Hematopoietic multipotent progenitor cell treated with erythropoietin and hydrocortisone succinate and interleukin-3 and kit ligand, for 15 days (in vitro differentiated cells): Measurements from ENCODE around the gene MUCL3.
"Not testable (repeated sequence)": the region's sequence is repeated elsewhere in the genome, so short reads cannot be mapped to it uniquely, and the experiment has no call there.

ENCODE experiments used
- DNase-seq: peaks from one replicate; pipeline ENCODE4 v3.0.0-alpha.2; 2015; ENCODE audit warnings: low spot score

Gene MUCL3

DNA sequence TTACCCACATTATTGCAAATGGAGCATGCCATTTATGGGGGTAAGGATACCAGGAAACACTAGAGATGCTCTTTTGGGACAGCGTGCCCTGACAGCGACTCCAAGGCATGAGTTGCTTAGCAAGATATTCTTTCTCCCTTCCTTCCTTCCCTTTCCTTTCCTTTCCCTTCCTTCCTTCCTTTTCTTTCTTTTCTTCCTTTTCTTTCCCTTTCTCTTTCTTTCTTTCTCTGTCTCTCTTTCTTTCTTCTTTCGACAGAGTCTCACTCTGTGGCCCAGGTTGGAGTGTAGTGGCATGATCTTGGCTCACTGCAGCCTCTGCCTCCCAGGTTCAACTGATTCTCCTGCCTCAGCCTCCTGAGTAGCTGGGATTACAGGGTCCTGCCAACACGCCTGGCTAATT is 3.3 kb downstream of the MUCL3 start:
- DNase-seq = no peak

DNA sequence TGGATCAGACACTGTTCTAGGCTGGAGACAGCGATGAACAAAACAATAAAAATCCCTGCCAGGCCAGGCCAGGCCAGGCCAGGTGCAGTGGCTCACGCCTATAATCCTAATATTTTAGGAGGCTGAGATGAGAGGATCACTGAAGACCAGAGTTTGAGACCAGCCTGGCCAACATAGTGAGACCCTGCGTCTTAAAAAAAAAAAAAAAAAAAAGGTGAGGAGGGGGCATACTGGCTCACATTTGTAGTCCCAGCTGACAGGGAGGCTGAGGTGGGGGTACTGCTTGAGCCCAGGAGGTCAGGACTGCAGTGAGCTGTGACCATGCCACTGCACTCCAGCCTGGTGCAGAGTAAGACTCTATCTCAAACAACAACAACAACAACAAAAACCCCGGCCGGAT is 4.5 kb downstream of the MUCL3 start:
- no peak for DNase-seq

DNA sequence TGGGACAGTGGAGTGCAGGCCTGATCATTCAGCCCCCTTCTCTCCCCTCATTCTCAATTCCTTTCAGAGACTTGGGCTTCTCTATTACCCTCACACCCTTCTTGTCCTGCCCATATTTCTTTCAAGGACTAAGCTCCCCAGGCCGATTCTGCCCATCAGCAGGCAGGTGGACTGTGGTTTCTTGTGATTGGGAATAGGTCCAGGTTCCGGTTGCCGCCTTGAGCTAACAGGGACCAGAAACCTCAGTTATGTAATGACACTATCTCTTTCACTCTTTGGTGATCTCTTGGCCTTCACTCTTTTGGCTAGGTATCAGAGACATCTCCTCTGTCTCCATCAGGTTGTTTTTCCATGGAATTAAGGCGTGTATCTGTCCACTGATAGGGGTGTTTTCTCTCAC is 6.5 kb downstream of the MUCL3 start:
- DNase-seq = no peak

GRCh38 chr6:30948811-30949210 is 8.0 kb downstream of the MUCL3 start:
- no peak for DNase-seq

DNA sequence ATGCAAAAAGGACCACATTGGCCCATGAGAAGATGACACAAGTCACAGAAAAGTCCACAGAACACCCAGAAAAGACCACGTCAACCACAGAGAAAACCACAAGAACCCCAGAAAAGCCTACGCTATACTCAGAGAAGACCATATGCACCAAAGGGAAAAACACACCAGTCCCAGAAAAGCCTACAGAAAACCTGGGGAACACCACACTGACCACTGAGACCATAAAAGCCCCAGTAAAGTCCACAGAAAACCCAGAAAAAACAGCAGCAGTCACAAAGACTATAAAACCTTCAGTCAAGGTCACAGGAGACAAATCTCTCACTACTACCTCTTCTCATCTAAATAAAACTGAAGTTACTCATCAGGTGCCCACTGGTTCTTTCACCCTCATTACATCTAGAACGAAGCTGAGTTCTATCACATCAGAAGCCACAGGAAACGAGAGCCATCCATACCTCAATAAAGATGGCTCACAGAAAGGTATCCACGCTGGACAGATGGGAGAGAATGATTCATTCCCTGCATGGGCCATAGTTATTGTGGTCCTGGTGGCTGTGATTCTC is 11.2 kb downstream of the MUCL3 start:
- DNase-seq = no peak

- no peak for DNase-seq
These were observed 14.0 kb downstream of the MUCL3 start for GRCh38 chr6:30954631-30955366.

DNA sequence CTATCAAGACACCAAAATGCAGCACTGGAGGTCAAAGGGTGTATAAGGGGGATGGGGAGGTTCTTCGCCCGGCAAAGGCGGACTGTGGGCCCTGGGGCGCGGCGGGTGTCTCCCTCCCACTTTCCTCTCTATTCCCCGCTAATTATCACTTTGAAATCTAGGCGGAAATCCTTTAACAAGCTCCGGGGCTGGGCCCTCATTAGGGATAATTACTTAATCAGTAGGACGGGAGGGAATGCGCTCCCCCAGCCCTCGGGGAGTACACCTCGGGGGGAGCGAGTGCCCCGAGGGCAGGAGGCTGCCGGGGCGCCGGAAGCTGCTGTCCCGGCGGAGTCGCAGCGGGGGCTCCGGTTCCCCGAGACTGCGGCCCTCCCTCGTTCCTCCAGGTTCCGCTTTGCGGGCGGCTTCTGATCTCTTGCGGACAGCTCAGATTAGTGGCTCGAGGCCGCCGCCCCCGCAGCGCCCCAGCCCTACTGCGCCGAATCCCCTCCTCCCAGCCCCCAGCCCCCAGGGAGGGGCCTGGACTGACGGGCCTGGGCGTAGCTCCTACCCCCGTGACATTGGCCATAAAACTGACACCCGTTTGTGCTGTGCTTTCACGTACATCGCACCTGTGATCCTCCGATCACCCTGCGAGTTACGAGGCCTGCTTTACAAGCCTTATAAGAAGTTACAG is 14.7 kb downstream of the MUCL3 start:
- no peak for DNase-seq

- no peak for DNase-seq
These were observed 16.9 kb downstream of the MUCL3 start for GRCh38 chr6:30957716-30958115.

GRCh38 chr6:30960907-30961673 is 20.3 kb downstream of the MUCL3 start:
- no peak for DNase-seq

GRCh38 chr6:30962716-30963115 is 21.9 kb downstream of the MUCL3 start:
- DNase-seq = no peak

- DNase-seq = no peak
These were observed 22.9 kb downstream of the MUCL3 start for GRCh38 chr6:30963641-30964040.

GRCh38 chr6:30964075-30964474 is 23.3 kb downstream of the MUCL3 start:
- no peak for DNase-seq

- no peak for DNase-seq
These were observed 24.4 kb downstream of the MUCL3 start for GRCh38 chr6:30965140-30965601.

DNA sequence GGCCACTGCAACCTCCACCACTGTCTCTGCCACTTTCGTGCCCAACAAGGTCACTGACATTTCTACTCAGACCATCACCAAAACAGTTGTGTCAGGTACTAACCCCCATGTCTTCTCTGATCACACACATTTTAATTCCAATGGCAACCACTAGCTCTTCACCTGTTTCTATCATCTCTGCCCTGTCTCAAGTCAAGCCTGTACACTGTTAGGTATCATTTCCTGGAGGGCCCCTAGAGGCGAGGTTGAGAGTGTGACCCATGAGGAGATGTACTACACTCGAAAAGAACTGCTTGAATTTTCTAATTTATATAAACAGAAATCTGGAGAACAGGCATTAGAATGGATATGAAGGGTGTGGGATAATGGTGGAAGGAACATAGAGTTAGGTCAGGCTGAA is 25.4 kb downstream of the MUCL3 start:
- DNase-seq = no peak

- not testable (repeated sequence) for DNase-seq
These were observed 28.4 kb downstream of the MUCL3 start for GRCh38 chr6:30969171-30969570.

DNA sequence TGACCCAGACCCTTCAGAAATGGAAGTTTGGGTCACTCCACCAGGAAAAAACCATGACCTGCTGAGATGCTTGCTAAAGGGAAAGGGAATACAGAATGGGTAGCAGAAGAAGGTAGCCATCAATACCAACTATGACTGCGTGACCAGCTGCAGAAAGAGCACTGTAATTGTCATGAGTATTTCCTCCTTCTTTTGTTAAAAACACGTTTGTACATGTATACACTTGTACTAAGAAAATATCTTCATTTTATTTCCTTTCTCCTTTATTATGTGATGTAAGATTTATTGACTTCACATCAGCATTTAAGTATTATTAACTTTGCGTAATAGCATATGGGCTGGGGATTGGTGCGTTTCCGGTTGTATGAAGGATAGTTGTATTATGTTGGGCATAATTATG is 30.2 kb downstream of the MUCL3 start:
- DNase-seq = no peak

DNA sequence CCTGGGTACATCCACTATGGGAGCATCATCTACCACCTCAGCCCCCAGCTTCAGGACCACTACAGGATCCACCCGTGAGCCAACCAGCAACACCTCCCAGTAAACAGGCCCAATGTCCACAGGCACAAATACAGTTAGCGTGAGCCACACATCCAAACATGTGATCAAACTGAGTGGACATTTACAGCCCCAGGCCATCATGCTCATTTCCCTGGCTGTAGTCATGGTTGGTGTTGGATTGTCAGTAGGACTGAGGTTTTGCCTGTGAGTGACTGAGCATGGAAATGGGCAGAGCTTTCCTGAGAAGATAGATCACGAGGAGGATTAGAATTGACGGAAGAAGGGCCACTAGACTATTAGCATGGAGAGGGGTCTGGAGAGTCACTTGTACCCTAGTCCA is 32.0 kb downstream of the MUCL3 start:
- DNase-seq = no peak

GRCh38 chr6:30974490-30975252 is 33.9 kb downstream of the MUCL3 start:
- DNase-seq = no peak

DNA sequence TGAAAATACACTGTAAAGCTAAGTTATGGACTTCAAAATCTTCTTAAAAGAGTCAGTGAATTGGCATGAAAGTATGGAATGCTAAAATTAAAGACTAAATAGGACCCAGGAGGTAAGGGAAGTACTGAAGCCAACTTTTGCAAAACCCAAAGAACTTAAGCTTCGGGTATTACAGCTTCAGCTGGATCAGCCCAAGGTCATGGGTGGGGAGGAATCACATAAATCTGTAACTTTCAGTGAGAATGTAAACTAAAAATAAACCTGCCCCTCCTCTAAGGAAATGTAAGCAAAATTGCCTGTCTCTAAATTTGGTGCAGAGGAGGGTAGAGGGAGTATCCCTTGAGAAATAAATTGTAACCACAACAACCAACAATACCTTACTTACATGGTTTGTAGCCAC is 38.4 kb downstream of the MUCL3 start:
- DNase-seq = no peak

GRCh38 chr6:30979690-30980089 is 38.9 kb downstream of the MUCL3 start:
- DNase-seq = no peak

DNA sequence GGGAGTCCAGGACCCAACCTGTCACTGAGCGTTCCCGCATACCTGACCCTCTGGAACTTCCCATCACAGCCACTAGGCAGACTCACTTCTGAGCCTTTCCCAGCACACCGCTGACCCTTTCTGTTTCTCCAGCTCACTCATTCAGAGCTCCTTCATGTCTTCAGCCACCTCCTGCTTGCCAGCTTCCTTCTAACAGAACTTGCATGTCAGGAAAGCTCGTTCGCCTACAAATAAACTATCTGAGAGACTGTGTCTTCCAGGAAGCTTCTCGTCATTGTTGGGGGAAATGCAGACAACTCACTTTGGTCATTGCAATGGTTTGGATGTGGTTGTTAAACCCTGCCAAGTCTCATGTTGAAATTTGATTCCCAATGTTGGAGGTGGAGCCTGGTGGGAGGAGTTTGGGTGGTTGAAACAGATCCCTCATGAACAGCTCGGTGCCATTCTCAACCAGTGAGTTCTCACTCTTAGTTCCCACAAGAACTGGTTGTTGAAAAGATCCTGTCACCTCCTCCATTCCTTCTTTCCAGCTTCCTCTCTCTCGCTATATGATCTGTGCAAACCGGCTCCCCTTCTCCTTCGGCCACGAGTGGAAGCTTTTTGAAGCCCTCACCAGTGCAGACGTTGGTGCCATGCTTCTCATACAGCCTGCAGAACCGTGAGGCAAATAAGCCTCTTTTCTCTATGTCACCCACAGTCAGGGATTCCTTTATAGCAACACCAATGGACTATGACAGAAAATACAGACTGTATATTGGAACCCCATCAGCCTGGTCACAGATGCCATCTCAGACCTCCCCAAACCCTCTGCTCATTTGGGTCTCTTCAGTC is 41.4 kb downstream of the MUCL3 start:
- no peak for DNase-seq
